ENCODE measurements around the gene UNC13A. TPM values are rescaled to one million over a fixed set of nuclear protein-coding genes. Genes with fewer than 3 reads are reported as not detected.

Gene UNC13A
- polyA plus RNA-seq, 1 experiment, result 2.2 TPM

- H3K27me3 ChIP-seq (ENCODE audit: control insufficient read depth, insufficient read depth, low read length), result no peaks in the 10 kb centered on the region
- H3K36me3 ChIP-seq (ENCODE audit: control insufficient read depth, insufficient read depth, low read length), result peaks cover 9% of the 10 kb centered on the region
- POLR2A ChIA-PET, result no interaction called here
- no peak for TF ChIP-seq CTCF (IDR thresholded peaks at IDR 0.05; ENCODE audit: insufficient read depth, low read depth, low read length)
- no peak for DNase-seq (ENCODE audit: low read depth)
- CTCF ChIA-PET, result interaction anchor here (1.0 to 1.7 kb wide), 7 partner anchors 11 to 254 kb away, joined by 3 to 6 read pairs (median 3); partner anchors contain the start of gene CCDC124
- H3K4me3 ChIP-seq (ENCODE audit: low read depth, low read length), result peak within 1 kb of the TSS; percentile 62
These were observed 31.0 kb upstream of the UNC13A start, which contains the start of gene MAP1S for GRCh38 chr19:17718947-17719711. Gene MAP1S (plus strand): TSS chr19:17719480. CDS start chr19:17719503, 23 bp downstream.

- DNase-seq (ENCODE audit: low read depth), result no peak
- no peaks in the 10 kb centered on the region for H3K27me3 ChIP-seq (ENCODE audit: control insufficient read depth, insufficient read depth, low read length)
- no peak overlapping the region for H3K4me3 ChIP-seq (ENCODE audit: low read depth, low read length)
- TF ChIP-seq CTCF (IDR thresholded peaks at IDR 0.05; ENCODE audit: insufficient read depth, low read depth, low read length), result no peak
- CTCF ChIA-PET, result interaction anchor here (1.0 to 1.7 kb wide), 2 partner anchors 12 kb away, joined by 3 to 6 read pairs; no protein-coding TSS in a partner anchor
- POLR2A ChIA-PET, result no interaction called here
- H3K36me3 ChIP-seq (ENCODE audit: control insufficient read depth, insufficient read depth, low read length), result peaks cover 5% of the 10 kb centered on the region
These were observed 30.4 kb upstream of the UNC13A start for GRCh38 chr19:17718550-17718946.

- CTCF ChIA-PET, result interaction anchor here (2.6 kb wide), 1 partner anchor 11 kb away, joined by 9 read pairs; no protein-coding TSS in a partner anchor
- H3K4me3 ChIP-seq (ENCODE audit: low read depth, low read length), result no peak overlapping the region
- DNase-seq (ENCODE audit: low read depth), result no peak
- POLR2A ChIA-PET, result interaction anchor here (0.6 kb wide), 1 partner anchor 10 kb away, joined by 4 read pairs; no protein-coding TSS in a partner anchor
- H3K27me3 ChIP-seq (ENCODE audit: control insufficient read depth, insufficient read depth, low read length), result no peaks in the 10 kb centered on the region
- H3K36me3 ChIP-seq (ENCODE audit: control insufficient read depth, insufficient read depth, low read length), result no peaks in the 10 kb centered on the region
- TF ChIP-seq CTCF (IDR thresholded peaks at IDR 0.05; ENCODE audit: insufficient read depth, low read depth, low read length), result peak; percentile 14; the same call in 1 of the 2 replicates
These were observed 28.3 kb upstream of the UNC13A start for GRCh38 chr19:17716309-17716929.

GRCh38 chr19:17711851-17712250 is 23.7 kb upstream of the UNC13A start:
- H3K27me3 ChIP-seq (ENCODE audit: control insufficient read depth, insufficient read depth, low read length), result no peaks in the 10 kb centered on the region
- ChIA-PET CTCF (no interaction called here), POLR2A (no interaction called here)
- no peak for TF ChIP-seq CTCF (IDR thresholded peaks at IDR 0.05; ENCODE audit: insufficient read depth, low read depth, low read length)
- no peak overlapping the region for H3K4me3 ChIP-seq (ENCODE audit: low read depth, low read length)
- H3K36me3 ChIP-seq (ENCODE audit: control insufficient read depth, insufficient read depth, low read length), result no peaks in the 10 kb centered on the region
- no peak for DNase-seq (ENCODE audit: low read depth)

DNA sequence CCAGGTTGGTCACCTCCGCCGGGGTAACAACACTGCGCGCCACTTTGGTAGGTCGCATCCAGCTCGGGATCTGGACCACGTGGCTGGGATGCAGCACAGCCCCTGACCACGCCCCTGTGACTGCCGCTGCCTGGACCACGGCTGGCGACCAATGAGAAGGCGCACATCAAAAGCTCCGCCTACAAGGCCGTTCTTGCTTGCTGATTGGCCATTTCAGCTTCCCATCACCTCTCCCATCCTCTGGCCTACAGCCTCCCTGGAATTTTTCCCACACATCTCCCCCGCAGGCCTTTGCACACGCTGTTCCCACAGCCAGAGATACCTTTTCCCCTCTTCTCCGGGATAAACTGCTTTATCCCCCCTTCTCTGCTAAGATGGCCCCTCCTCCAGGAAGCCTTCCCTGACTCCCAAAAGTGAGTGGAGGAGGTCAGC is 18.6 kb upstream of the UNC13A start:
- TF ChIP-seq CTCF (IDR thresholded peaks at IDR 0.05; ENCODE audit: insufficient read depth, low read depth, low read length), result no peak
- H3K27me3 ChIP-seq (ENCODE audit: control insufficient read depth, insufficient read depth, low read length), result peaks cover 1% of the 10 kb centered on the region; the same call in 1 of the 2 replicates
- no peaks in the 10 kb centered on the region for H3K36me3 ChIP-seq (ENCODE audit: control insufficient read depth, insufficient read depth, low read length)
- ChIA-PET POLR2A (interaction anchor here (0.7 kb wide), 1 partner anchor 10 kb away, joined by 4 read pairs; no protein-coding TSS in a partner anchor), CTCF (interaction anchor here (0.5 to 5.2 kb wide), 7 partner anchors 12 to 242 kb away, joined by 3 to 43 read pairs (median 3); partner anchors contain the start of gene MAP1S)
- no peak for DNase-seq (ENCODE audit: low read depth)
- H3K4me3 ChIP-seq (ENCODE audit: low read depth, low read length), result no peak overlapping the region
